ENCODE data around the gene MARK2.

The MARK2 gene

DNA sequence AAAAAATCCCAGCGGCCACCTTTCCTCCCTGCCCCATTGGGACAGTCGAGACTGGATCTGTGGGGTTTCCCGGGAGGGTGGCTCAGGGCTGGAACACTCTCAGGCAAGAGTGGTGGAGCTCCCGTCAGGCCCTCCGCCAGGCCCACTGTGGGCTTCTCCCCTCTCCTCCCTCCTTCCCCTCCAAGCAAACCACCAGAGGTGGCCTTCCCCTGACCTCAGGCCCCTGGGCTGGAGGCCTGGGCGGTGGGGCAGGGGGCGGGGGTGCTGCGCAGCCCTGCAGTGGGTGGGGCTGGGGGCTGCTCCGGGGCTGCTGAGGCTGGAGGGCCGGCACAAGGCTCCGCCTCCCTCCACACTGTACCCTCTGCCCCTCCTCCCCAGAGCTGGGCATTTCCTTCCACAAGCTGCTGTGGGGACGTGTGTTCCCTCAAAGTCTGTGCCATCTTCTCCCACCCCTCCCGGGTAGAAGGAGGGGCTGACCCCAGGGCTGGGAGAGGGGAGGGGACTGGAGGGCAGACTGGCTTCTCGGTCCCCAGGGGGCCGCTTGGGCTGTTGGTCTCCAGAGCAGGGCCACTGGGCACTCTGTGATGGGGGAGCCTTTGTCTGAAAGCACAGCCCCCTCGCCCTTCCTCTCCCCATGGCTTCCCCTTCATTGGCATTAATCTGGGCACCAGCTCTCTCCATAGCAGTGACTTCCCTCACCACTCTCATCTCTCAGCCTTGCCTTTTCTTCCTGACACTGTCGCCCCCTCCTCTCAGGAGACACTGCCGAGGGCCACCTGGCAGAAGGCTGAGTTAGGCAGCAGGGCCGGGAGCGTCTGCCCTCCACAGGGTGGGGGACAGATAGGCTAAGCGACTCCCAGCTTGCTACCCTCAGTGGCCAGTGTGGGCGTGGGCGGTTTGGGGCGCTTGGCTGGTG lies 70.9 kb downstream of the MARK2 start:
- no peak for DNase-seq (ENCODE audit: low spot score)

DNA sequence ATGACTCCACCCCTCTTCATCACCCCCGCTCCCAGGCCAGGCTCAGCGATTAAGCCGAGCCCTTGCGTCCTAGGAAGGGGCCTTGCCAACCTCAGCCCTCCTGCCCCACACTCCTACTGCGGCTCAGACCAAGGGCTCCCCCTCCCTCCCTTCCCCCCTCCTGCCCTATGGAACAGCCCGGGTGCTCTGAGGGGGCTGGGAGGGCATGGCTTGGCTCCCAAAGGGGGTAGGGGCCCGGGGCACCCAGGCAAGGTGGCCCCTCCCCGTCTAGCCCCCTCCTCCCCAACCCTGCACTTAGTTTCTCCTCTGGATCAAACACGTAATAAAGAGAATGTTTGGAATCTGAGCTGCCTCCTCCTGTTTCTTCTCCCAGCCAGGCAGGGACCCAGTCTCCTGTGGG lies 71.8 kb downstream of the MARK2 start:
- no peak for DNase-seq (ENCODE audit: low spot score)

GRCh38 chr11:63911440-63911839 lies 72.5 kb downstream of the MARK2 start:
- no peak for DNase-seq (ENCODE audit: low spot score)

DNA sequence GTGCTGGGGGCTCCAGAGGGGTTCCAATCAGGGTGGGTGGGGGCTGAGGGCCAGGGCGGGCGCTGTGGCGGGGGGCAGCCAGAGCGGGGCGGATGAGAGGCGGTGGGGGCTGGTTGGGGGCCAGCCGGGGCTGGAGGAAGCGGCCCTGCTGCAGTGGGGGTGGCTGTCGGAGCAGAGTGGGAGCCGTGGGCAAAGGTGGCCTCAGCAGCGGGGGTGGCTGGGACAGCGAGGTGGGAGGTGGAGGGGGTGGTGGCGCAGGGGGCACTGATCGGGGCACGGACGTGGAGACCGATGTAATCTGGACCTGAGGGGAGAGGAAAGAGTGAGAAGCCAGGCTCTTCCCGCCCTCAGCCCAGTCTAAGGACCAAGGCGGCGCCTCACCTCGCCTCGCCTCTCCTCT lies 73.0 kb downstream of the MARK2 start:
- DNase-seq (ENCODE audit: low spot score), result no peak

- no peak for DNase-seq (ENCODE audit: low spot score)
These were observed 73.8 kb downstream of the MARK2 start for GRCh38 chr11:63912678-63913077.

DNA sequence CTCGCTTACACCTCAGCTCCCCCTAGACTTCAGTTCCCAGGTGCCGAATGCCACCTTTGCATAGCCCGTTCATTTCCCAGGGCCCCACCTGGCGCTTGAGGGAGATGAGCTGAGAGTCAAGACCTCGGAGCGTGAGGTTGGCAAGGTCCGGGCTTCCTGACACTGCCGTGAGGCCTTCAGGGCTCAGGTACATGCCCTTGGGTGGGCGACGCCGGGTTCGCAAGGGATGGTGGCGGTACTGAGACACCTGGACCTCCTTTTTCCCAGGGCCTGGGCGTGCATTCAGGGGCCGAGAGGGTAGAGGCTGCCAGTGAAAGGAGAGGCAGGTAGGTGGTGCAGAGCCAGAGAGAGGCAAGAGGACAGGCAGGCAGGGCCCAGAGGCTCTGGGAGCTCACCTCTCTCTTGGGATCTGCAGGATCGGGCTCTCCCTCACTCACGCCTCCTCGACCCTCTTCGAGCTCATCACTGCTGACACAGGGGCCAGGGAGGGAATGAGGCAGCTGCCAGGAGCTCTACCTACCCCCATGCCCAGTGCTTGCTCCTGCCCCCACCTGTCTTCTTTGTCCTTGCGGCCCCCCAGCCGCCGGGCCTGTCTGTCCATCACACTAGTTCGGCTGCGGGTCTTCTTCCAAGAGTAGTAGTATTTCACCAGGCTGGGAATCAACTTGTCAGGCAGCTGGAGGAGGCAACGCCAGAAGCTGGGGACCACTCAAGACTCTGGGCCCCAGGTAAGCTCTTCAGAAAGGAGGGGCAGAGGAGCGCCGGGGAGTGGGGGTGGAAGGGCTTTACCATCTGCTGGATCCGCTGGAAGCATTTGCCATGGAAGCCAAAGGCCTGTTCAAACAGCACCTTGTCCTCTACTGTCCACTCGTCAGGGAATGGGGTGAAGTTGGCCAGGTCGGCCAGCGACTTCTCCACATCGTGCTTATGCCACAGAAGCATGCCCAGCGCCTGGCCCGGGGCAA lies 75.2 kb downstream of the MARK2 start:
- no peak for DNase-seq (ENCODE audit: low spot score)

DNA sequence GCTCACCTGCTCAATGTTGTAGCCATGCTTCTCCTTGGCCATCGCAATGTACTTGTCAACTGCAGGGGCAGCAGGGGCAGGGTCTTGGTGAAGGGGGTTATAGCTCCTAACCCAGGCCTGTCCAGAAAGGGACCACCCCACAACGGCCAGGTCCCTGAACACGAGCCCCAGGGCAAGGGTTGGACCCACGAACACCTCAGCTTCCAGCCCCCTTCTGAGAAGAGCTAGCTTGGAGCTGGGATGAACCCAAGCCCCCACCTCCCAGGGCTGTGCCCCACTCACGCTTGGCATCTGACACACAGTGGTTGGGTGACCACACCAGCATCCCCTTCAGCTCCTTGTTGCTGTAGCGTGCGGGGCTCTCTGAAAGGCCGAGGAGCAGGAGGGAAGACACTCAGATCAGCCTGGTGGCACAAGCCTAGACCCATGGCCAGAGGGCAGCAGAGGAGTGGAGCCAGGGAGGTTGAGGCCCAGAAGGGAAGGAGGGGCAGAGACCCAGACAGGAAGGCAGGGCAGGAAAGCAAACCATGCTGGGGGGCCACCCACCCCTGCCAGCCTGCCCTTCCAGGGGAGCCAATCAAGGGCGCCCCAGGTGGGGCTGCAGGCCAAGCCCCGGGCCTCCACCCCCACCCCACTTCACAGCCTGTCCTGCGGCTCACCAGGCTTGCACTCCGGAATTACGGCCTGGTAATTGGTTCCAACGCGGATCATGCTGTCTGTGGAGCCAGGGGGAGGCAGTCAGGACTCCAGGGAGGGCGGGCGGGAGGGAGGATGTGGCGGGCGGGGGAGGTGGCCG lies 76.2 kb downstream of the MARK2 start:
- DNase-seq (ENCODE audit: low spot score), result no peak

DNA sequence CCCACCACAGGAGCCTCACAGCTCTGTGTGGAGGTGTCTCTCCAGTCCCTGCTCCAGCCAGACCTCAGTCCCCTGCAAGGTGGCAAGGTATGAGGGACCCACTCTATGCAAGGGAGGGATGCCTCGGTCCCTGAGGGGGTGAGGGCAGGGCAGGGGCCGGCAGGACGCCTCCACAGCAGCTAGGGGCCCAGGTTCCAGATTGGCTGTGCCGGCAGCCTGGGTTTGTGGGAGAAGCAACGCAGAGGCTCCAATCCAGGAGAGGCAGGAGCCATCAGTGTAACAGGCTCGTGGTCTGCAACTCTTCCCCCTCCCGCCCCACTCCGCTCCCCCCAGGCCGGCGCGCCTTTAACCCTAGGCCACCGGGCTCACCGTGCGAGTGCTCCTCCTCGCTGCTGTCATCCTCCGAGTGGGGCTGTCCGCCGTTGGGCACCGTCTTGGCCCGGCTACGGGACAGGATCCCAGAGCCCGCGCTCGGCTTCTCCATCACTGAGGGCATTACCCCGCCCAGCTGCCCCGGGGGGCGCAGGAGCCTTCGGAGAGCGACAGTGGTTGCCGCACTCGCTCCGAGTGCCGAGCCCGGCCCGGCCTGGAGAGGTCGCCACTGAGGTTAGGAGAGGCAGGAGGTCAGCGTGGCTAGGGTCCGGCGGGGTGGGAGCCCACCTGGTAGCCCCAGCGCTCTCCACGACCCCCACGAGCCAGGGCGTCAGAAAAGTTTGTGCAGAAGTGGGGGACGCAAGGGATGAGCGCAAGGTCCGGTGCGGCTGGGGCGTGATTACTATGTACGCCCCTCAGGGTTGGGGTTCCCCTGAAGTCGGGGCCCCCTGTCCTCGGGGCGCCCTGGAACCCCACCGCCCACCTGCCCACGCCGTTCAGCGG lies 77.3 kb downstream of the MARK2 start:
- no peak for DNase-seq (ENCODE audit: low spot score)

DNA sequence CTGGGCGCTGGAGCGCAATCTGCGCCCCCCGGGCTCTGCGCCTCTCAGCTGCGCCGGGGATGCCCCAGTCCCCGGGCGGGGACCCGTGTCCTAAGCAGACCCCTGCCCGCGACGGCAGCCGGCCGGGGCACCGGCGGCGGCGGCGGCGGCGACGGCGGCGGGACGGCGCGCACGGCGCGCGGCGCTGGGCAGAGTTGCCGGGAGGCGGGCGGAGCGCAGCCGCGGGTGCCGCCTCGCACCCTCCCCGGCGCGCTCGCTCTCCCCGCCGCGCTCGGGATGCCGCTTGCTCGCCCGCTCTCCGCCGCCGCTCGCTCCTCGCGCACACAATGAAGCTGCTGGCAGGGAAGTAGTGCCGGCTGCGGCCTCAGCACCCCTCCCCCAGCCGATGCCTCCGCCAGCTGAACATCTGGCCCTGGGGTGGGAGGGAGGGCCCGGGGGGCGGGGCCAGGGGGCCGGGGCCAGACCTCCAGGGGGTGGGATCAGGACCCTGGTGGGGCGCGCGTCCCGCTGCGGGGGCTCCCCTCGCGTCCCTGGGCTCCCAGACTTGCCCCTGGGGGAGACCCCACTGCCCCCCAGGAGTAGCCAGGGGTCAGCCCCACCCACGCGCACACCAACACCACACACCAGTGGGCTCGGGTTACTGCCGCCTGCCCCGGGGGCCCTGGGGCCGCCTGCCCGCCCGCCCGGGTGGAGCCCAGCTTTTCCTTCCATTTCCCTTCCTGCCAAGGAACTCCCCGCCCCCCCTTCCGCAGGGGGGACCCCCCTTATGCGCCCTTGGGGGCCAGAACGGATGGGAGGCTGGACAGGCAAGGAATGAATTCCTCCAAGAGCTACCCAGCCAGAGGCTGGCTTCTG lies 78.2 kb downstream of the MARK2 start, which contains the start of gene RCOR2:
Gene RCOR2 (minus strand): TSS at position 328 of the 855 bp plus-strand sequence. CDS start 708 bp downstream, outside the sequence.
- peak; percentile 60 for DNase-seq (ENCODE audit: low spot score)

DNA sequence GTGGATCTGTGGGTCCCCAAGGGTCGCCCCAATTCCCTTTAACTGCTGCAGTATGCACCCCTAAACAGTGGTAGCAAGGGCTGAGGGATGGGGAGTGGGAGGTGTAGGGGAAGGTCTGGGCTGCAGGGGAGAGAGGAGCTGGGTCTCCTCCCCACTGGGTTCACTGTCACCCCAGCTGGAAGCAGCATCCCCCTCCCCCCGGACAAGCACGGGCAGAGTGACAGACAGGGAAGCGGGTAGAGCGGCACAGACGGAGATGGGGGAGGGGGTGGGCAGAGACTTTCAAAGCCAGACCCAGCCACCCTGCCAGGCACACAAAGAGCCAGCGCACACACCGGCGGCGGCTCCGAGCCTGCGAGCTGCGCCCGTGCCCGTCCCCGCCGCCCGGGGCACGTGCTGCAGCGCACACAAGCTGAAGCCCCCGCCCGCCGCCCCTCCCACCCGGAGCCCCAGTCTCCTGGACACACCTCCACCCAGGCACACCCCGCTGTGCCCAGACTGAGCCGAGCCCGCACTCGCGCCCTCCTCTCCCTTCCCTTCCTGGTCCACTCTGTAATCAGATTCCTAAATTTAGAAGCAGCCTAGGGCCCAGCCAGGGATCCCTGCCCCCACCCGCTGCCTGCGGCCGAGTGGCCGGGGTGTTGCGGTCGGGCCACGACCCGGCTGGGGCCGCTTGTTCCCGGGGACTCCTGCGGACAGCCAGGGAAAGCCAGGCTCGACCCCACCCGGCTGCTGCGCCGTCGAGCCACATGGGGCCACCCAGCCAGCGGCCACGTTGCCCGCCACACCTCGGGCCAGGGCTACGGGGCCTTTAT lies 79.0 kb downstream of the MARK2 start:
- peak; percentile 22 for DNase-seq (ENCODE audit: low spot score)

DNA sequence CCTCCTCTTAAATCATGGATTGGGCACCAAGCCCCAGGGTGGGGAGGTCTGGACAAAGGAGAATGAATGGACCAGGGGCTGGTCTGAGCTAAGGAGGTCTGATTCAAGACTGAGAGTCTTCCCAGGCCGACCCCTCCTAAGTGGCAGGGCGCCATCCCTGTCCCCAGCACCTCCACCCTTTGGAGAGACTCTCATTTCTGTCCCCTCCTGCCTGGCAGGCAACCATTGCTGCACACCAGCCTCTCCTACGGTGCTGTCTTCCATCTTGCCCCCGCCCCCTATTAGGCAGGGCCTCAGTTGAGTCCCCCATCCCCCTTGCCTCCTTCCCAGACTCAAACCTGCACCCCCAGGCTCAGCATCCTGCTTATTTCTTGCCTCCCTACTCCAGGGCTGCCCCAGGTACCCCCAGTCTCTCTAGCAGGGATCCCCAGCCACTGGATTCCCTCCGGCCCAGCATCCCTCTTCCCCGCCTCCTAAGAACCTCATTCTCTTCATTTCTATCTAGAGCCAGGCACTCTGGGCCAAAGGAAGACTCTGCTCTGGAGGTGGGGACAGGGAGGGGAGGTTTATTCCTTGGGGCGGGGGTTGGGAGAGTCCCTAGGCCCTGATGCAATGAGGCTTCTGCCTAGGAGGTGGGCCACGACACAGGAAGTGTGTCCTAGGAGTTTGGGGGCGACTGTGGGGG lies 79.7 kb downstream of the MARK2 start:
- DNase-seq (ENCODE audit: low spot score), result no peak

DNA sequence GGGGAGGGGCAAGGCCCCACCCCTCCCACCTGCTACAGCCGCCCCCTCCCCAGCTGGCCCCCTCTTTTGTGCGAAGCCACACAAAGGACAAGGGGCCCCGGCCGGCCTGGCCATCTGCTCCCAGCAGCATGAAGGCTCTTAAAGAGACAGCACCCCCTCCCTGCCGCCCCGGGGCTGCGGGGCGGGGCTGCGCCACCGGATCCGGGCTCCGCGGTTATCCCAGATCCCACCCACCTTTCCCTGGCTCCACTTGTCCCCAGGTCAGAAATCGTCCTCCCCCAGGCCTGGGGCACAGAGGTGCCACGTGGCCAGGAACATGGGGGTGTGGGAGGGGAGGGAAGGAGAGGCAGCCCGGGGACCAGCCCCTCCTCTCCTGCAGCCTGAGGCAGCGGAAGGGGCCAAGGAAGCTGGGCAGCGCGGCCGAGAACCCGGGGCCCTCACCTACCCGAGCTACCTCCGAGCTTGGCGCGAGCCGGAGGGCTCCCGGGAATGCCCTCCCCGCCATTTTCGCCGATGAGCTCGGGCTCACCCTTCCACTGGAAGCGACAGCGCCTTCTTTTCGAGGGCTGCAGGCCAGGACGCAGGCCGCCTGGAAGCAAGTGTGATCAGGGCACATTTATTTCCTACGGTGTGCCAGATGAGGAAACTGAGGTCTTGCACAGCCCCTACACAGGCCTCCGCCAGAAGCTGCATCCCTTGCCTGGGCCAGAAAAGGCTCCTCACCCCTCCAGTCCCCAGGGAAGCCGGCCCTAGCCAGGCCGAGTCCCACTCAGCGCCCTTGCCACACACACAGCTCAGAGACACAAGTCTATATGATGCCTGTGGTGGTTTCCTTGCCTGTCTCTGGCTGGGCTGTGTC lies 80.6 kb downstream of the MARK2 start:
- no peak for DNase-seq (ENCODE audit: low spot score)

DNA sequence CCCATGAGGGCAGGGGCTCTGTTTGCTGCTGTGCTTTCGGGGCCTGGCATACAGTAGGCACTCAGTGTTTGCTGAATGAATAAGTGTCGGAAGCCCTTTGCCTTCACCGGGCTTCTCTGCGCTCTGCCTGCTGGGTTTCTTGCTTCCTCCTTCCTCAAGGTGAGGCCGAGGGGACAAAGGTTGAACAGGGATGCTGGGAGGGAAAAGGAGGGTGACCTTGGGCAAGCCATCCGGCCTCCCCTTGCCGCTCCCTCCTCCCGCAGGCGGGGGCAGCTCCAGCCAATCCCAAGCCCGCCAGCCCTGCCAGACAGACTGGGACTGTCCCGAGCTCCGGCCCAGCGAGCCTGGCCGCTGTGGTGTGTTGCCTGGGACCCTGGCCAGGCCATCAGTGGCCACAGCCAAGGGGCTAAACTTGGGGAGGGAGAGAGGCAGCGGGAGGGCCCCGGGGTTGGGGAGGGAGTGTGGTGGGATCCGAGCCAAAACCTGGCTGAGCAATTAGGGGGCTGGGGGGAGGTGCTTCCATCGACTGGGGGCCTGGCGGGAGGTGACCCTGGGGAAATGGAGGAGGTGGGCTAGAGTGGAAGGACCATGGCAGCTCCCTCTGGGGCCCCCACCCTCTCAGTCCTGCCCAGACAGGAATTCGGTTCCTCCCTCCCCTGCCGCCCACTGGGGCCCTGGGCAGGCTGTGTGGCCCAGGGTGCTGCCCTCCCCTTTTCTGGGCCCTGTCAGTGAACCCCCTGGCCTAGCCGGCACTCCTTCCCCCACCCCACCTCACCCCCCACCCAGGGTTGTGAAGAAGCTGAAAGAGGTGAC lies 81.4 kb downstream of the MARK2 start:
- DNase-seq (ENCODE audit: low spot score), result no peak

DNA sequence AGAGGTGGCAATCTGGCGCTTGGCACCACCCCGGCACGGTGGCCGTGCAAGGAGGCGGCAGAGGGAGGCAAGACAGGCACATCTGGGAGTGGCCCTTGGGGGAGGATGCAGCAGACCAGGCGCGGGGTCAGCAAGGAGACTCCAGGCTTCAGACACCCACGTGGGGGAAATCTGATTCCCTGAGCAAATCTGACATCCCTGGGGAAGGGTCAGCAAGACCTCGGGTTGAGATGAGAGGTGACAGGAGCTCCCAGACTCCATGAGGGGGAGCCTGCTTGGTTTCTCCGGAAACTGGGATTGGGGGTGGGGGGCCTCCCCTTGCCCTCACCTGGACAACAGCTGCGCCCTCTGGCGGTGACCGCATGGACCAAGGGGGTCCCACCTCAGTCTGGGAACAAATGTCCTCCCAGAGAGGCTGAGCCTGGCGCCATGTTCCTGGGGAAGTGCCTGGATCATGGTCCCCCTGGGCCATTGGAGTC lies 82.1 kb downstream of the MARK2 start:
- peak; percentile 20 for DNase-seq (ENCODE audit: low spot score)

DNA sequence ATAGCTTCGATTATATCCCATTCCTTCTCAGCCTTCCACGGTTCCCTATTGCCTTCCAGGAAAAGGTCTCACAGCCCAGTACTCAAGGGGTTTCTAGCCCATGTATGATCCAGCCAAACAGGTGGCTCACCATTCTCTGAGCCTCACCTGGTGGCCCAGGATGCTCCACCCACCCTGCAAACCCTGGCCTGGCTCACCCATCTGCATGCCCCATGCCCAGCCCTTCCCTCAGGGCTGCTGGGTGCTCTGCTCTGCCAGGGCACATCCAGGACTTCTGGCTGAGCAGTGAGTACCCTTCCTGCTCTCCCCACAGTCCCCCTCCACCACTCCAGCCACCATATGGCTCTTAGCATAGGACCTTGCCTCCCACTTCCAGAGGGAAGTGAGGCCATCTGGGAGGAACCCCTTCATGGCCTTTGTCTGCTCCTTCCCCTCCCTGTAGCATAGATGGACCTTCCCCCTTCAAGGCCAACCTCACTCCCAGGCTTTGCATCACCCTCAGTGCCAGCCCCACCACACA lies 83.8 kb downstream of the MARK2 start:
- DNase-seq (ENCODE audit: low spot score), result no peak

DNA sequence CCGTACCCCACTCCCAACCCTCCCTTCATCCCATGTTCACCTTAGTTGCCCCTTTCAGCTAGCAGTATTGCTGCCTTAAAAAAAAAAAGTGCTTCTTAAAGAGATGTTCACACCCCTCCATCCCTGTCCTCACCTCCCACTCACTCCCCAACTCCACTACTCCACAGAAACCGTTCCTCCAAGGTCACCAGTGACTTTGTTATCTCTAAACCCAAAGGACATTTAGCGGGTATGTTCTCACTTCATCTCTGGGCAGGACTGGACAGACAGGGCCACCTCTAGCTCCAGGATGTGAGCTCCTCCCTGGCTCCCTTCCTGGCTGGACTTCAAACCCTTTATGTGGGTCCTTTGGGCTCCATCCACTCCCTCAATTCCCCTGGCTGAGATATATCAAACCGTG lies 84.4 kb downstream of the MARK2 start:
- DNase-seq (ENCODE audit: low spot score), result no peak
